Raji (cell line): ENCODE data around the gene GDPGP1.
A peak's percentile ranks its signal among the peaks of the same experiment; 100 is the strongest.

Experiments
- POLR2A ChIP-seq: IDR thresholded peaks from 2 replicates; pipeline ENCODE4 v1.6.1; 2011; ENCODE audit warnings: low read depth, low read length, control low read depth; ENCODE audit not compliant: insufficient read depth

The GDPGP1 gene

DNA sequence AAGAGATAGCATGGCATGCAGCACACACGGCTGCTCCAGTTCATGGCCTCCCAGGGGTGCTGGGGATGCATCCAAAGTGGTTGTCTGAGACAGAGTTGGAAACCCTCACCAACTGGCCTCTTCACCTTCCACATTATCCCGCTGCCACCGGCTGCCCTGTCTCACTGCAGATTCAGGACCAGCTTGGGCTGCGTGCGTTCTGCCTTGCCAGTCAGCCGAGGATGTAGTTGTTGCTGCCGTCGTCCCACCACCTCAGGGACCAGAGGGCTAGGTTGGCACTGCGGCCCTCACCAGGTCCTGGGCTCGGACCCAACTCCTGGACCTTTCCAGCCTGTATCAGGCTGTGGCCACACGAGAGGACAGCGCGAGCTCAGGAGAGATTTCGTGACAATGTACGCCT is 5.0 kb upstream of the GDPGP1 start:
- no peak for TF ChIP-seq POLR2A

DNA sequence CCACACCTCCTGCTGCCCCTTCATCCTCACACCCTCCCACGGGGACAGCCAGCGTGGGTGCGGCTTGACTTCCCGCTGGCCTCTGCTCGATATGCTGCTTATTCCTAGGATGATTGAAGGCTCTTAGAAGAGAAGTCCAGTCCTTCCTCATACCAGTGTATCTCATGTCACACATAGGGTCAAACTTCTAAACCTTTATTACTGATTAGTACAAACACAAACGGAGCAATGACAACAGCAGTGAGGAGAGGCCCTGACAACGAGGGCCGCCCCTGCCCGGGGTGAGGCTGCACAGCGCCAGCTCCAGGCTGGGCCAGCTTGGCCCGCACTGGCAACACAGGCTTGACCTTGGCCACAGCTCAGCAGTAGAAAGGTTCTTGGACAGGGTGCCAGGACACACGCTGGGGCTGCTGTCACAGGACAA is 3.9 kb upstream of the GDPGP1 start:
- TF ChIP-seq POLR2A = no peak

DNA sequence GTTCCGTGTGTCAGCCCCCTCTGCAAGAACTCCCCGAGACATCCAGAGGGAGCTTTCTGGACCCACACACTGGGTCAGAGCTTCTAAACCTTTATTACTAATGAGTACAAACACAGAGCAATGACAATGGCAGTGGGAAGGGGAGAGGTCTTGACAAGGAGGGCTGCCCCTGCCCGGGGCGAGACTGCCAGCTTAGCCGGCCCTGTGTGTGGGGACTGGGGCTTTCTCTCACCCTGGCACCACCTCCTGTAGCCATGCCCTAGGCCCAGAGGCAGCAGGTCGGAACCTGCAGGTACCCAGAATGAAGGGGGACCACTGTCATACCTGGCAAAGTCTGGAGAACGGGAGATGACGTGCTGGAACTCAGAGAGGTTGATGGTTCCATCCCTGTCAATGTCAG is 3.4 kb upstream of the GDPGP1 start:
- TF ChIP-seq POLR2A = no peak

DNA sequence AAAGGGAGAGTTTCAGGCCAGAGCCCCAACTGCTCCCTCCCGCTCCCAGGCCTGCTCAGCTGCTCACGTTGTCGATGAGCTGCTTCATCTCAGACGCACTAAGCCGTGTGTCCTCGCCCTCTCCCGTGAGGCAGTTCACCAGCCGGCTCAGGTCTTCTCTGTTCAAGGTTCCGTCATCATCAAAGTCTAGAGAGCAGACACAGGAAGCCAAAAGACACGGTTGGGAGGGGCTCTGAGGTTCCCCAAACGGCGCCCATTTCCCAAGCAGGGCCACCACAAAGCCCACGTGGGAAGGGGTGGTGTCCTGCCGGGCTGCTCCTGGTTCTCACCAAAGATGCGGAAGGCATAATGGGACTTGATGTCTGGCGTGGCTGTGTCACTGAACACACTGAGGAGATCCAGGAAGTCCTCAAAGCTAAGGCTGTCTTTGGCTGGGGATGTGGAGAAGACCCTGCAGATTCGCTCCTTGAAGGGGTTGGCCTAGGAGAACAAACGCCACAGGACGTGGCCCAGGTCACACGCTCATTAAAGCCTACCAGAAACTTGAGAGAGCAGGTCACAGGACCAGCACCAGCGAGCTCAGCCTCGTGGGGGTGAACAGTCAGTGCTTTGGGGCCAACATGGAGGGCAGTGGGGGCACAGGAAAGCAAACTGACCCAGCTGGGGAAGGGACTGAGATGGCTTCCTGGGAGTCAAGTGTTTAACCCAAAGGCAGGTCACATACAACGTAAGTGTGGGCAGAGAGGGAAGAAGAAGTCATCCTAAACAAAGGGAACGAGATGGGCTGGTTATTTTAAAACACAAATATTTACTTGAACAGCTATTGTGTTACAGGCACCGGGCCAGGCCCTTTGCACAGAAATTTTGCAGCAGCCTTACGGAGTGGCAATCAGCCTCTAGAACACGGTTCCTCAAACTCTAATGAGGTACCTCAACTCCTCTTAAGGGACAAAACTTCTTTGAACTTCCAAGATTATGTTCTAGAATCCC is 2.7 kb upstream of the GDPGP1 start:
- TF ChIP-seq POLR2A = no peak

DNA sequence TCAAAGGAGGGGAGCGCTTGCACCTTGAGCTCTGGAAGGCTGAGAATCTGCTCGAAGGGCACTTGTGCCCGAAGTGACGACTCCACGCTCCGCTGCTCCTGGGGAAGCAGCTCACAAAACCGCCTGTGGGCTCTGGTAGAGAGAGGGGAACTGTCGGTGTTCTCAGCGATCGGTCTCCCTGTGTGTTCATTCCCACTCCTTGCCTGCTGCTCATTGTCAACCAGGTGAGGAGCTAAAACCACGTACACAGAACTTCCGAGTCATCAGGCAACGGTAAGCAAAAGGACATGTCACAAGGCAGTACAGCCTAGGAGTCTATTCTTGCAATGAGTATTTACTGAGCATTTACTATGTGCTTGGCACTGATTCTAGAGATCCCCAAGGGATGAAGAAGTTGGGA is 1.8 kb upstream of the GDPGP1 start:
- 0 out of 2 replicates have a peak, but pooled peaks have one; percentile 11 for TF ChIP-seq POLR2A

DNA sequence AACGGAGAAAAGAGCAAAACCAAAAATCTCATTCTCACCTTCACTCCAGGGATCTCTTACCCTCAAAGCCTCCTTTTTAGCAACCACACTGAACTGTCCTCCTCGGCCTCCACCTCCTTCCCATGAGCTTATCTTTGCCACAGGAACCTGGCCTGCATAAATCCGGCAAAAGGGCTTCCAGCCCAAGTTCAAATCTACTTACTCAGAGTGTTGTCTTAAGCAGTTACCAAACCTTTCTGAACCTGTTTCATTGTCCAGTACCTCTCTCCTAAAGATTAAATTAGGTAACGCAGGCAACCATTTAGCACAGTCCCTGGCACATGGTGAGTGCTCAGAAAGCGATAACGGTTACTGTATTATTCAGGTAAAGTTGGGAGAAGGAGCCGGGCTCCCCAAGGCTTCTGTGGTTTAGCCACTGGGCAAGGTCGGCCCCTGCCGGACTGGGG is 1.0 kb upstream of the GDPGP1 start:
- no peak for TF ChIP-seq POLR2A

DNA sequence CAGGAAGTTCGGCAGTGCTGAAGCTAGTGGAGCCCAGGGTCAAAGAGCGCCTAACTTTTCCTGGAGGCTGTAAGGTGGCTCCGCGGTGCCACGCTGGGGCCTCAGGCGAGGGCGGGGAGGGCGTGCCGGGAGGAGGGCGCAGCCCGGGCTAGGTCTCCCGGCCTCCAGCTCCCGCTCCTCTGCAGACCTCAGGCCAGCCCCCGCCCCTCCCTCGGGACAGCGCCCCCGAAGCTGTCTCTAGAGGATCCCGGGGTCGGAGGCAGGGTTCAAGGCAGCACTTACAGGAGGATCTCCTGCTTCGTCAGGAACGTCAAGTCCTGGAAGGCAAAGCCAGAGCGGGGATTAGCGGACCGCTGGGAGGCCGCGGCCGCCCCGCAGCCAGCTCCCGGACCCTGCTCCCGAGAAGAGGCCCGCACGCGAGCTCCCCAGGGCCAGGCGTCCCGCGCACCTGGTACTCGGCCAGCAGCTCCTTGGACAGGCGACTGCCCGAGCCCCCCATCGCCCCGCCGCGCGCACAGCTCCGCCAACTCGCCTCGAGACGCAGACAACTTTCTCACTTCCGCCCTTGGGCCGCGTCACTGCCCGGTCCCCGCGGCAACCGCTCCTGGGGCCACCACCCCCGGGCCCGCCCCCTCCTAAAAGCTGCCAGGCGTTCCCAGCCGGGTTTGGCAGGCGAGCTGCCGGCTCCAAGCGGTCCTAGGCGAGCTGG is 468 bp upstream of the GDPGP1 start, which contains the start of gene CIB1:
Gene CIB1 (minus strand): TSS at position 555 of the 709 bp plus-strand sequence. CDS start 56 bp downstream, at position 499.
- peak; percentile 64 for TF ChIP-seq POLR2A

DNA sequence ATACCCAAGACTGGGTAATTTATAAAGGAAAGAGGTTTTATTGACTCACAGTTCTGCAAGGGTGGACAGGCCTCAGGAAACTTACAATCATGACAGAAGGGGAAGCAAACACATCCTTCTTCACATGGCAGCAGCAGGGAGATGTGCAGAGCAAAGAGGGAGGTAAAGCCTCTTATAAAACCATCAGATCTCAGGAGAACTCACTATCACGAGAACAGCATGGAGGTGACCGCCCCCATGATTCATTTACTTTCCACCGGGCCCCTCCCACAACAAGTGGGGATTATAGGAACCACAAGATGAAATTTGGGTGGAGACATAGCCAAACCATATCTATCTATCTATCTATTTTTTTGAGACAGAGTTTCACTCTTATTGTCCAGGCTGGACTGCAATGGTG is 5.4 kb downstream of the GDPGP1 start:
- TF ChIP-seq POLR2A = no peak

DNA sequence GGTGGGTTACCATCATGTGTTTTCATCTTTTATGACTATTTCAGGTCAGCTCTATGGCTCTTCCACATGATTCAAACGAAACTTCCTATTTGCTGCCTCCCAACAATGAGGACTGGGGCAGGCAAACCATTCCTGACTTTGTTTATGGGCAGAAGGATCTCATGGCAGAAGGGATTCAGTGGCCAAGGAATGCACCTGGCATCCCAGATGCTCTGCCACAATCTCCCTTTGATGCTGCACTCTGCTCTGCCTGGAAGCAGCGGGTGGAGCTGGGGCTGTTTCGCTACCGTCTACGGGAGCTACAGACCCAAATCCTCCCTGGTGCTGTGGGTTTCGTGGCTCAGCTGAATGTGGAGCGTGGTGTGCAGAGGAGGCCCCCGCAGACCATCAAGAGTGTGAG is 6.8 kb downstream of the GDPGP1 start:
- TF ChIP-seq POLR2A = no peak

DNA sequence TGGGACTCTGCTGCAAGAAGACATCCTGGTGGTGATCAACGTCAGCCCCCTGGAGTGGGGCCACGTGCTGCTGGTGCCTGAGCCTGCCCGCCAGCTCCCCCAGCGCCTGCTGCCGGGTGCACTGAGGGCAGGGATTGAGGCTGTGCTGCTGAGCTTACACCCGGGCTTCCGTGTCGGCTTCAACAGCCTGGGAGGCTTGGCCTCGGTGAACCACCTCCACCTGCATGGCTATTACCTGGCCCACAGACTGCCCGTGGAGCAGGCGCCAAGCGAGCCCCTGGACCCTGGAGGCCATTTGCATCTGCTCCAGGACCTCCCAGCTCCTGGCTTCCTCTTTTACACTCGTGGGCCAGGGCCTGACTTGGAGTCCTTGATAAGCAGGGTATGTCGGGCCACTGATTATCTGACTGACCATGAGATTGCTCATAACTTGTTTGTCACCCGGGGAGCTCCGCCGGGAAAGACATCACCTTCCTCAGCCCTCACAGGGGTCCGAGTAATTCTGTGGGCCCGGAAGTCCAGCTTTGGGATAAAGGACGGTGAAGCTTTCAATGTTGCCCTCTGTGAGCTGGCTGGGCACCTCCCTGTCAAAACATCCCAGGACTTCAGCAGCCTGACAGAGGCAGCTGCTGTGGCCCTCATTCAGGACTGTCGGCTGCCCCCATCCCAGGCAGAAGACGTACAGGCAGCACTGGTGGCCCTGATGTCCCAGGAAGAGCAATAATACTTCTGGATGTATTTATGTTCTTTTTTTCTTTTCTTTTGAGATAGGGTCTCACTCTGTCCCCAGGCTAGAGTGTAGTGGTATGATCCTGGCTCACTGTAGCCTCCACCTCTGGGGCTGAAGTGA is 7.6 kb downstream of the GDPGP1 start:
- TF ChIP-seq POLR2A = no peak

DNA sequence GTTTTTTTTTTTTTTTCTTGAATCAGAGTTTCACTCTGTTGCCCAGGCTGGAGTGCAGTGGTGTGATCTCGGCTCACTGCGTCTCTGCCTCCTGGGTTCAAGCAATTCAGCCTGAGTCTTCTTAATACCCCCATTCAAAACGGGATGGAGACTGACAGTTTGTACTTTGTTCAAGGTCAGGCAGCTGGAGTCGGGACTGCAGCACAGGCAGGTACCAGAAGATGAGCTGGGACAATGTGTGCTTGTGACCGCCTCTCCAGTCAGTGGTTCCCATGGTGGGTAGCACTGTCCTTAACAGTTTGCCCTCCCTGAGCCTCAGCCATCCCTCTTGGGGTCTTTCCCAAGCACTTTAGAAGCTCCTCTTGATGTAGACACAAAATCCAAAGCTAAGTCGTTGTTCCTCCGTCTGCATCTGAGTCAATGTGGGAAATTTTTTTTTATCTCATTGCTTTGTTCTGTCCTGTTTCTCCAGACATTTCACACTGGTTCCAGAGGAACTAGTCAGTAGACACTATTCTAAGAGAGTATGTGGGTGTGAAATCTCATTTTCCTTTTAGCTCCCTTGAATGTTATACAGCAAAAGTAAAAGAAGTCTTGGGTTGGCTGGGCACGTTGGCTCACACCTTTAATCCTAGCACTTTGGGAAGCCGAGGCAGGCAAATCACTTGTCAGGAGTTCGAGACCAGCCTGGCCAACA is 10.1 kb downstream of the GDPGP1 start:
- no peak for TF ChIP-seq POLR2A

DNA sequence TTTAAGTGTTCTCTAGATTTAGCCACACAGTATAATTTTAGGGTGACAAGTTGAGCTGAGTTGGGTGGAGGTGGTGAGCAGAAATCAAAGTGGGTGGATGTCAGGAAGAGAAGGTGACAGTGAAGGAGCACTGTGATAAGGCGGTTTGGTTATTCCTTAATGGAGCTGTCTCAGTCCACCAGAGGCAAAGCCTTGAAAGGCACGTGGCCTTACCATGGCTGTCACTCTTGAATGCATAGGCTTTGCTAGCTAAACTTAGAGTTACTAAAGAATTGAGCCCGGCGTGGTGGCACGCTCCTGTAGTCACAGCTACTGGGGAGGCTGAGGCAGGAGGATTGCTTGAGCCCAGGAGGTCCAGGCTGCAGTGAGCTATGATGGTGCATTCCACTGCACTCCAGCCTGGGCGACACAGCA is 14.8 kb downstream of the GDPGP1 start:
- no peak for TF ChIP-seq POLR2A

DNA sequence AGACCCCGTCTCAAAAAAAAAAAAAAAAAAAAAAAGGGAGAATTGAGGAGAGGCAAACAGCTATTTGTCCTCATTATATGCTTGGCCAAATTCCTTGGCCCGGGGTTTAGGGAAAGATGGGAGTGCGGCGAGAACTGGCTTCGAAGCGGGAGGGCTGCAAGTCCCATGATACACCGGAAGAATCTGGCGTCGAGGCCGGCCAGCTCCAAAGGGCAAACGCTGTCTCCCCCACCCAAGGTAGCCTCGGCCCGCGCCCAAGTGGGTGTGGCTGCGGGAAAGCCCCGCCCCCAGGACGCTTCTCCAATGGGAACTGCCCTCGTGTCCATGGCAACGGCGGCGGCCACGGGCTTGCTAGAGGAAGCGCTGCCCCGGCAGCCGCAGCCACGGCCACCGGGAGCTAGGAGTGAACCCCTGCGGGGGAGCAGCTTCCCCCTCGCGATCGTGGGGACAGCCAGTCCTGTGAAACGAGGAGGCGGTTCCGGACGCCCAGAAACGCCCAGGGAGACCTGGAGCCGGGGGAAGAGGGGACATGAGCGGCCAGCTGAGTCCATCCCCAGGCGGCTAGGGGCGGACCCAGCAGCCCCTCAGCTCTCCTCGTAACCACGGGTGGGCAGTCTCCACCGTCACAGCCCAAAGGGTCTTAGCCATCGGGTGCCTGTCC is 15.3 kb downstream of the GDPGP1 start, which contains the start of gene TTLL13:
Gene TTLL13 (plus strand): TSS at position 354 of the 661 bp plus-strand sequence. CDS start 1,075 bp downstream, outside the sequence.
- no peak for TF ChIP-seq POLR2A

DNA sequence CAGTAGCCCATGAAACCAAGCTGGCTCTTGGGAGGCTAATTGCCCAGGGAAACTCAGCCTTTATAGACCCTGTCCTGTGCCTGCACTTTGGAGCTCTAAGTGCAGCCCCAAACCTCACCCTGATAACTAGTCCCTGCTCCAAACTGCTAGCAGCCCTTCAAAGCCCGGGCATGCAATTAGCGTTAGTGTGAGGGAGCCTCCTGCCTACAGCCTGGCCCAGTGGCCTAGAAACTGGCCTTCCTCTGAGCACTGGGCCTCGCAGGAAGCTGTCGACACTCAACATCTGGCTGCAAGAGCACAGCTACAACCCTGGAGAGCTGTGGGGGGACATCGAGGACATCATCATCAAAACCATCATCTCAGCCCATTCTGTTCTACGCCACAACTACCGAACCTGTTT is 23.8 kb downstream of the GDPGP1 start:
- no peak for TF ChIP-seq POLR2A
